ENCODE measurements around the gene IL10RB.

Gene IL10RB

GRCh38 chr21:33339135-33339534 is 73.0 kb downstream of the IL10RB start:
- Histone ChIP-seq H3K9ac (no peak overlapping the region), H3K79me2 (ENCODE audit: insufficient read depth, low read depth) (peaks cover 25% of the 10 kb centered on the region), H3K4me3 (IDR thresholded peaks at IDR 0.05; ENCODE audit: insufficient read depth, low read depth, low read length) (no peak overlapping the region), H3K4me1 (ENCODE audit: low read depth, poor library complexity, severe bottlenecking) (peaks cover 18% of the 10 kb centered on the region), H4K20me1 (ENCODE audit: insufficient read depth) (no peaks in the 10 kb centered on the region), H3K4me2 (no peak overlapping the region), H3K36me3 (ENCODE audit: insufficient read depth) (peaks cover 8% of the 10 kb centered on the region; the same call in 1 of the 2 replicates), H3K27ac (no peak overlapping the region), H2AFZ (ENCODE audit: low read depth) (no peak overlapping the region), H3K27me3 (ENCODE audit: insufficient read depth, low read depth) (no peaks in the 10 kb centered on the region)
- TF ChIP-seq CTCF (conservative IDR thresholded peaks at IDR 0.05; ENCODE audit: low read depth, low read length) = no peak

GRCh38 chr21:33339918-33340317 is 73.8 kb downstream of the IL10RB start:
- Histone ChIP-seq H3K4me3 (IDR thresholded peaks at IDR 0.05; ENCODE audit: insufficient read depth, low read depth, low read length) (no peak overlapping the region), H3K27me3 (ENCODE audit: insufficient read depth, low read depth) (no peaks in the 10 kb centered on the region), H2AFZ (ENCODE audit: low read depth) (no peak overlapping the region), H3K79me2 (ENCODE audit: insufficient read depth, low read depth) (peaks cover 17% of the 10 kb centered on the region), H3K4me2 (no peak overlapping the region), H3K4me1 (ENCODE audit: low read depth, poor library complexity, severe bottlenecking) (peaks cover 15% of the 10 kb centered on the region), H3K27ac (no peak overlapping the region), H3K9ac (no peak overlapping the region), H4K20me1 (ENCODE audit: insufficient read depth) (no peaks in the 10 kb centered on the region), H3K36me3 (ENCODE audit: insufficient read depth) (peaks cover 8% of the 10 kb centered on the region; the same call in 1 of the 2 replicates)
- no peak for TF ChIP-seq CTCF (conservative IDR thresholded peaks at IDR 0.05; ENCODE audit: low read depth, low read length)

GRCh38 chr21:33345751-33346238 is 79.6 kb downstream of the IL10RB start:
- H3K9ac ChIP-seq = no peak overlapping the region
- no peak overlapping the region for H3K4me3 ChIP-seq (IDR thresholded peaks at IDR 0.05; ENCODE audit: insufficient read depth, low read depth, low read length)
- peak overlapping the region; percentile 50; the same call in 1 of the 2 replicates for H3K4me2 ChIP-seq
- H4K20me1 ChIP-seq (ENCODE audit: insufficient read depth) = no peaks in the 10 kb centered on the region
- TF ChIP-seq CTCF (conservative IDR thresholded peaks at IDR 0.05; ENCODE audit: low read depth, low read length) = no peak
- H3K36me3 ChIP-seq (ENCODE audit: insufficient read depth) = no peaks in the 10 kb centered on the region
- peaks cover 4% of the 10 kb centered on the region; the same call in 1 of the 2 replicates for H3K79me2 ChIP-seq (ENCODE audit: insufficient read depth, low read depth)
- H3K27me3 ChIP-seq (ENCODE audit: insufficient read depth, low read depth) = no peaks in the 10 kb centered on the region
- peak overlapping the region; percentile 45 for H3K27ac ChIP-seq
- peaks cover 29% of the 10 kb centered on the region for H3K4me1 ChIP-seq (ENCODE audit: low read depth, poor library complexity, severe bottlenecking)
- H2AFZ ChIP-seq (ENCODE audit: low read depth) = no peak overlapping the region

All from KMS-11 (cell line).